Tibial nerve (tissue), 4 donors: ENCODE data around the gene BICRA. TPM values are rescaled to one million over a fixed set of nuclear protein-coding genes. Genes with fewer than 3 reads are reported as not detected.
A peak's percentile ranks its signal among the peaks of the same experiment; 100 is the strongest.
"Not testable (repeated sequence)": the region's sequence is repeated elsewhere in the genome, so short reads cannot be mapped to it uniquely, and the experiment has no call there.

ENCODE experiments used
- DNase-seq, 2 donors: peaks; one replicate each; pipeline ENCODE4 v3.0.0-alpha.2; 2019; ENCODE audit warnings: low spot score in 2 of 2
- H3K27ac ChIP-seq, 4 donors: fragments of 200-600 bp; sonication (generic) in 3 of 4; one replicate each; pipeline ENCODE4 v1.5.1; 2017 to 2019; ENCODE audit warnings: mild to moderate bottlenecking in 1 of 4
- H3K27me3 ChIP-seq, 2 donors: fragments of 200-600 bp; sonication (generic) in 1 of 2; one replicate each; pipeline versions ENCODE4 v1.5.1 to v1.6.0; 2017 to 2019
- H3K36me3 ChIP-seq, 3 donors: fragments of 200-600 bp; sonication (generic); one replicate each; pipeline ENCODE4 v1.5.1; 2018 to 2019
- H3K4me1 ChIP-seq, 4 donors: fragments of 200-600 bp; sonication (generic) in 3 of 4; one replicate each; pipeline ENCODE4 v1.5.1; 2017 to 2019
- H3K4me3 ChIP-seq, 4 donors: fragments of 200-600 bp; sonication (generic) in 3 of 4; one replicate each; pipeline ENCODE4 v1.5.1; 2017 to 2019; ENCODE audit warnings: mild to moderate bottlenecking in 1 of 4, moderate library complexity in 1 of 4
- H3K9me3 ChIP-seq, 4 donors: fragments of 200-600 bp; sonication (generic) in 3 of 4; one replicate each; pipeline ENCODE4 v1.5.1; 2017 to 2019
- EP300 ChIP-seq, 2 donors: sonication (generic); formaldehyde crosslinking; IDR thresholded peaks; one replicate each; pipeline ENCODE4 v1.6.1; 2017; ENCODE audit warnings: antibody characterized with exemption in 2 of 2, mild to moderate bottlenecking in 1 of 2
- POLR2A ChIP-seq, 2 donors: fragments of 450-650 bp; IDR thresholded peaks; one replicate each; pipeline ENCODE4 v1.6.1; 2017; ENCODE audit warnings: antibody characterized with exemption in 2 of 2, mild to moderate bottlenecking in 2 of 2, moderate library complexity in 2 of 2
- WGBS, 2 donors: methylation state at CpG; one replicate each; pipeline ENCODE4 v1.1.5; 2018; 5-methylcytosine and 5-hydroxymethylcytosine counted together
- total RNA-seq, 4 donors: library from RNA; depleted of rRNA; stranded (reverse); fragments of >200 nt; gene quantifications; one replicate each; pipeline ENCODE4 v1.1.0, GENCODE V29; 2016
- TF ChIP-seq, protein P1 (sequence below), 5 experiments: fragments of 200-600 bp in 3 of 5; fragments of 450-650 bp in 2 of 5; sonication (generic) in 3 of 5; IDR thresholded peaks; one replicate each; pipeline ENCODE4 v1.5.1; 2016 to 2019; ENCODE audit warnings: antibody characterized with exemption in 5 of 5, mild to moderate bottlenecking in 3 of 5, moderate library complexity in 2 of 5

The BICRA gene
- total RNA-seq, 4 donors from 2014 or later: 6.1 to 23.1 (median 9.8) TPM

DNA sequence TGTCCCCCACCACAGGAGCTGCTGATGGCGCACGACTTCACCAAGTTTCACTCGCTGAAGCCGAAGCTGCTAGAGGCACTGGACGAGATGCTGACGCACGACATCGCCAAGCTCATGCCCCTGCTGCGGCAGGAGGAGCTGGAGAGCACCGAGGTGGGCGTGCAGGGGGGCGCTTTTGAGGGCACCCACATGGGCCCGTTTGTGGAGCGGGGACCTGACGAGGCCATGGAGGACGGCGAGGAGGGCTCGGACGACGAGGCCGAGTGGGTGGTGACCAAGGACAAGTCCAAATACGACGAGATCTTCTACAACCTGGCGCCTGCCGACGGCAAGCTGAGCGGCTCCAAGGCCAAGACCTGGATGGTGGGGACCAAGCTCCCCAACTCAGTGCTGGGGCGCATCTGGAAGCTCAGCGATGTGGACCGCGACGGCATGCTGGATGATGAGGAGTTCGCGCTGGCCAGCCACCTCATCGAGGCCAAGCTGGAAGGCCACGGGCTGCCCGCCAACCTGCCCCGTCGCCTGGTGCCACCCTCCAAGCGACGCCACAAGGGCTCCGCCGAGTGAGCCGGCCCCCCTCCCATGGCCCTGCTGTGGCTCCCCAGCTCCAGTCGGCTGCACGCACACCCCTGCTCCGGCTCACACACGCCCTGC, 132.1 kb downstream of the BICRA start:
- Histone ChIP-seq H3K27me3 (no peaks in the 10 kb centered on the region), H3K36me3 (peaks cover 0 to 62% (median 3%) of the 10 kb centered on the region in 3 donors), H3K4me3 (no peak overlapping the region), H3K4me1 (peaks cover 0 to 29% (median 21%) of the 10 kb centered on the region in 4 donors), H3K9me3 (no peaks in the 10 kb centered on the region), H3K27ac (peak overlapping the region in 1 of 4 donors; percentile 96)
- 88 to 89% methylated on average over 48 of the region's 48 CpGs for WGBS, 2 donors
- TF ChIP-seq EP300 (IDR thresholded peaks at IDR 0.05) (peak in 1 of 2 donors; percentile 5), POLR2A (IDR thresholded peaks at IDR 0.05) (no peak)
- no peak for DNase-seq

DNA sequence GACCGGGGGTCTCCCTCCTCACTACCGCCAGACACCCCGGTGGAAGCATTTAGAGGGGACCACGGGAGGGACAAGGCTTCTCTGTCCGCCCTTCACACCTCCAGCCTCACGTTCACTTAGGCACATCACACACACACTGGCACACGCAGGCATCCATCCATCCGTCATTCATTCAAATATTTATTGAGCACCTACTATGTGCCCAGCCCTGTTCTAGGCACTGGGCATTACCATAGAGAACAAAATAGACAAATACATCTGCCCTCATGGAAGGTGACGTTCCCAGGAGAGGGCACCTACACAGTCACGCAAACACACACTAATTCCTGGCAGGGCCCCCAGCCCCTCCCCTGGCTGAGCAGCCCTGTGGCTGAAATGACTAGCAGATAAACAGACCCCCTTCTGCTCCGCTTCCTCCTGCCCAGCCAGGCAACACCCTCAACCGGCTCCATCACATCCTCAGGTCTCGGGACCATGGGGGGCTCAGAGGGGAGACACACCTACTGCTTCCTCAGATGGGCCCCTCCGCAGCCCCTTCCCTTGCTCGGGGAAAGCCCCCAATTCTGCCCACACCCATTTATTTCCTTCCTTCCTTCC, 132.7 kb downstream of the BICRA start:
- Histone ChIP-seq H3K36me3 (peaks cover 0 to 56% (median 3%) of the 10 kb centered on the region in 3 donors), H3K27me3 (no peaks in the 10 kb centered on the region), H3K9me3 (no peaks in the 10 kb centered on the region), H3K4me1 (peaks cover 0 to 36% (median 27%) of the 10 kb centered on the region in 4 donors), H3K4me3 (no peak overlapping the region), H3K27ac (peak overlapping the region; percentile 92 to 99 (median 97))
- no peak for TF ChIP-seq POLR2A (IDR thresholded peaks at IDR 0.05)
- TF ChIP-seq EP300 (IDR thresholded peaks at IDR 0.05): no peak
- TF ChIP-seq, protein P1, sequence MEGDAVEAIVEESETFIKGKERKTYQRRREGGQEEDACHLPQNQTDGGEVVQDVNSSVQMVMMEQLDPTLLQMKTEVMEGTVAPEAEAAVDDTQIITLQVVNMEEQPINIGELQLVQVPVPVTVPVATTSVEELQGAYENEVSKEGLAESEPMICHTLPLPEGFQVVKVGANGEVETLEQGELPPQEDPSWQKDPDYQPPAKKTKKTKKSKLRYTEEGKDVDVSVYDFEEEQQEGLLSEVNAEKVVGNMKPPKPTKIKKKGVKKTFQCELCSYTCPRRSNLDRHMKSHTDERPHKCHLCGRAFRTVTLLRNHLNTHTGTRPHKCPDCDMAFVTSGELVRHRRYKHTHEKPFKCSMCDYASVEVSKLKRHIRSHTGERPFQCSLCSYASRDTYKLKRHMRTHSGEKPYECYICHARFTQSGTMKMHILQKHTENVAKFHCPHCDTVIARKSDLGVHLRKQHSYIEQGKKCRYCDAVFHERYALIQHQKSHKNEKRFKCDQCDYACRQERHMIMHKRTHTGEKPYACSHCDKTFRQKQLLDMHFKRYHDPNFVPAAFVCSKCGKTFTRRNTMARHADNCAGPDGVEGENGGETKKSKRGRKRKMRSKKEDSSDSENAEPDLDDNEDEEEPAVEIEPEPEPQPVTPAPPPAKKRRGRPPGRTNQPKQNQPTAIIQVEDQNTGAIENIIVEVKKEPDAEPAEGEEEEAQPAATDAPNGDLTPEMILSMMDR (IDR thresholded peaks at IDR 0.05): no peak
- DNase-seq: no peak
- WGBS, 2 donors: 80 to 84% methylated on average over 15 of the region's 15 CpGs

DNA sequence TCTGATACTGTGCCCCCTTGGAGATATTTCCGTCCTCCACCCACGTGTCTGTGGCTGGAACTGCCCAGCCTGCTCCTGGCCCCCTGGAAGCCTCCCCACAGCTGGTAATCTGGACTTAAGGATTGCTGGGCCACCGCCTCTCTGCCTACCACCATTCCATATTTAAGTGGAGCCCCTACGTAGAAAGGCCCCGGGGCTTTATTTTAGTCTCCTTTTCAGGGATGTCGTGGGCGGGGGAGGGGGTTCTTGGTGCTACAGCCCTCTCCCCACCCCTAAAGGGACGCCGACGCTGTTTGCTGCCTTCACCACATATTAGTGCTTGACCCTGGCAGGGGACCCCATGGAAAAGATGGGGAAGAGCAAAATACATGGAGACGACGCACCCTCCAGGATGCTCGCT, 133.7 kb downstream of the BICRA start:
- peaks cover 0 to 45% (median 31%) of the 10 kb centered on the region in 4 donors for H3K4me1 ChIP-seq
- H3K36me3 ChIP-seq: peaks cover 3 to 54% (median 6%) of the 10 kb centered on the region in 3 donors
- WGBS, 2 donors: 10 to 28% methylated on average over 13 of the region's 13 CpGs
- no peak for TF ChIP-seq POLR2A (IDR thresholded peaks at IDR 0.05)
- TF ChIP-seq, protein P1 (IDR thresholded peaks at IDR 0.05): no peak
- no peak for TF ChIP-seq EP300 (IDR thresholded peaks at IDR 0.05)
- DNase-seq: no peak
- H3K9me3 ChIP-seq: no peaks in the 10 kb centered on the region
- H3K4me3 ChIP-seq: peak overlapping the region in 3 of 4 donors; percentile 26 to 52 (median 46)
- peak overlapping the region; percentile 92 to 99 (median 97) for H3K27ac ChIP-seq
- no peaks in the 10 kb centered on the region for H3K27me3 ChIP-seq

DNA sequence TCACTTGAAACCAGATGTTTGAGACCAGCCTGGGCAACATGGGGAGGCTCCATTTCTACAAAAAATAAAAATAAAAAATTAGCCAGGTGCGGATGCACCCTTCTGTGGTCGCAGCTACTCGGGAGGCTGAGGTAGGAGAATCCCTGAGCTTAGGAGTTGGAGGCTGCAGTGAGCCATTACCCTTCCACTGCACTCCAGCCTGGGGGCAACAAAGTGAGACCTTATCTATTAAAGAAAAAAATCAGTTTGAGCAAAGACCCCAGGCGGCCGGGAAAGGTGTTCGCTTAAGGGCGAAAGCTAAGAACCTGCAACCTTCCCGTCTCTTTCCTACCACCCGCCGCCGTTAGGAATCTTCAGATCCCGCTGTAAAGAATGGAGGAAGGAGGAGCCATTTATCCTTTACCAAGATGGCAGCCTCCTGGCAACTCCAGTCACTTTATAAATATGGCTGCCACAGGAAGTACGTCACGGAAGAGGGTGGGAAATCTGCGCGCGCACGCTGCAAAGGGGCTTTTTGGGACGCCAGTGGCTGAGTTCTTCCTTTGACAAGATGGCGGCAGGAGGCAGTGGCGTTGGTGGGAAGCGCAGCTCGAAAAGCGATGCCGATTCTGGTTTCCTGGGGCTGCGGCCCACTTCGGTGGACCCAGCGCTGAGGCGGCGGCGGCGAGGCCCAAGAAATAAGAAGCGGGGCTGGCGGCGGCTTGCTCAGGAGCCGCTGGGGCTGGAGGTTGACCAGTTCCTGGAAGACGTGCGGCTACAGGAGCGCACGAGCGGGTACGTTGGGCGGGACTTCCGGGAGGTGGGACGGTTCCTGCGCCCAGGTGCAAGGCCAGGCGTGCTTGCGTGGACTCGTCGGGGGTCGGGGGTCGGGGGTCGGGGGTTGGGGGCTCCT, 136.3 kb downstream of the BICRA start, which contains the start of gene NOP53:
Gene NOP53, plus strand, starts transcription at position 537 of the 892 bp plus-strand sequence. Its CDS starts 14 bp downstream, at position 551.
- peak within 1 kb of the TSS; percentile 71 to 99 (median 96) for H3K27ac ChIP-seq
- H3K9me3 ChIP-seq: no peaks in the 10 kb centered on the region
- TF ChIP-seq EP300 (IDR thresholded peaks at IDR 0.05) (peak; percentile 96 to 97), POLR2A (IDR thresholded peaks at IDR 0.05) (peak; percentile 65 to 88)
- TF ChIP-seq, protein P1 (IDR thresholded peaks at IDR 0.05): peak in 2 of 5 experiments; percentile 33 to 69
- H3K27me3 ChIP-seq: no peaks in the 10 kb centered on the region
- peak within 1 kb of the TSS; percentile 51 to 92 (median 85) for H3K4me3 ChIP-seq
- WGBS, 2 donors: 4% methylated on average over 50 to 52 of the region's 53 CpGs
- H3K36me3 ChIP-seq: peaks cover 0 to 51% (median 14%) of the 10 kb centered on the region in 3 donors
- DNase-seq: peak; percentile 96 to 97
- peaks cover 0 to 61% (median 31%) of the 10 kb centered on the region in 4 donors for H3K4me1 ChIP-seq

DNA sequence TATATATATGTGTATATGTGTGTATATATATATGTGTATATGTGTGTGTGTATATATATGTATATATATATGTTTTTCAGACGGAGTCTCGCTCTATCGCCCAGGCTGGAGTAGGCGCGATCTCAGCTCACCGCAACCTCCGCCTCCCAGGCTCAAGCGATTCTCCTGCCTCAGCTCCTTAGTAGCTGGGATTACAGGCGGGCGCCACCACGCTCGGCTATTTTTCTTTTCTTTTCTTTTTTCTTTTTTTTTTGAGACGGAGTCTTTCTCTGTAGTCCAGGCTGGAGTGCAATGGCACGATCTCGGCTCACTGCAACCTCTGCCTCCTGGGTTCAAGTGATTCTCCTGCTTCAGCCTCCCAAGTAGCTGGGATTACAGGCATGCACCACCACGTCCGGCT, 137.2 kb downstream of the BICRA start:
- Histone ChIP-seq H3K4me1 (peaks cover 0 to 61% (median 31%) of the 10 kb centered on the region in 4 donors), H3K36me3 (peaks cover 3 to 51% (median 22%) of the 10 kb centered on the region in 3 donors)
- DNase-seq: not testable (repeated sequence)

More for the DNA sequence above, 137.2 kb downstream of the BICRA start:
- not testable (repeated sequence) for H3K27me3 ChIP-seq, H3K9me3 ChIP-seq
- Histone ChIP-seq H3K4me3 (peak overlapping the region; percentile 51 to 92 (median 85)), H3K27ac (peak overlapping the region in 2 of 4 donors; percentile 96 to 99)
- WGBS, 2 donors: 68 to 77% methylated on average over 17 of the region's 17 CpGs
